IMR-90 (cell line): ENCODE measurements around the gene SLC19A1.

Experiments
- CEBPB ChIP-seq: IDR thresholded peaks from 2 replicates; pipeline ENCODE4 v1.6.1; 2012; ENCODE audit warnings: low read depth, low read length, improper control_type of control experiment
- MAFK ChIP-seq: IDR thresholded peaks from 2 replicates; pipeline ENCODE4 v1.6.1; 2012; ENCODE audit warnings: low read depth, low read length, improper control_type of control experiment
- NFE2L2 ChIP-seq: fragments of 150-350 bp; IDR thresholded peaks from 2 replicates; pipeline ENCODE4 v1.6.1; 2016; ENCODE audit warnings: low read depth, mild to moderate bottlenecking, low read length
- RAD21 ChIP-seq: IDR thresholded peaks from 2 replicates; pipeline ENCODE4 v1.6.1; 2012; ENCODE audit warnings: low read length, improper control_type of control experiment
- TF ChIP-seq, protein P1 (sequence below): conservative IDR thresholded peaks from 2 replicates; pipeline ENCODE4 v1.5.1; 2012; ENCODE audit warnings: mild to moderate bottlenecking, low read depth, low read length, improper control_type of control experiment

DNA sequence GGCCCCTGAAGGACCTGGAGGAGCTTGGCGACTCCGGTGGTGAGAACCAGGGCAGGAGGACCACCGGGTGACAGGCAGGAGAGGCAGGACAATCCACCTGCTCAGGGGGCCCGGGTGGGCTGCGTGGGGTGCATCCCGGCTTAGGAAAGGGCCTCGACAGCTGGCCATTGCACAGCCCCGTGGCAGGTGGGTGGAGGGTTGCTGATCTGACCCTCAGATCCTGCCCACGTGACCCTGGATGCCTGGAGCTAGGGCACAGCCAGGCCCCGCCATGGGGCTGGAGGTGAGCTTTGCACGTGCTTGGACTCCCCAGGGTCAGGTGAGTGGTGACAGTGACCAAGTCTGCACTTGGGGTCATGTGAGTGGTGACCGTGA, 35.5 kb upstream of the SLC19A1 start:
- TF ChIP-seq RAD21 = no peak
- TF ChIP-seq, protein P1, sequence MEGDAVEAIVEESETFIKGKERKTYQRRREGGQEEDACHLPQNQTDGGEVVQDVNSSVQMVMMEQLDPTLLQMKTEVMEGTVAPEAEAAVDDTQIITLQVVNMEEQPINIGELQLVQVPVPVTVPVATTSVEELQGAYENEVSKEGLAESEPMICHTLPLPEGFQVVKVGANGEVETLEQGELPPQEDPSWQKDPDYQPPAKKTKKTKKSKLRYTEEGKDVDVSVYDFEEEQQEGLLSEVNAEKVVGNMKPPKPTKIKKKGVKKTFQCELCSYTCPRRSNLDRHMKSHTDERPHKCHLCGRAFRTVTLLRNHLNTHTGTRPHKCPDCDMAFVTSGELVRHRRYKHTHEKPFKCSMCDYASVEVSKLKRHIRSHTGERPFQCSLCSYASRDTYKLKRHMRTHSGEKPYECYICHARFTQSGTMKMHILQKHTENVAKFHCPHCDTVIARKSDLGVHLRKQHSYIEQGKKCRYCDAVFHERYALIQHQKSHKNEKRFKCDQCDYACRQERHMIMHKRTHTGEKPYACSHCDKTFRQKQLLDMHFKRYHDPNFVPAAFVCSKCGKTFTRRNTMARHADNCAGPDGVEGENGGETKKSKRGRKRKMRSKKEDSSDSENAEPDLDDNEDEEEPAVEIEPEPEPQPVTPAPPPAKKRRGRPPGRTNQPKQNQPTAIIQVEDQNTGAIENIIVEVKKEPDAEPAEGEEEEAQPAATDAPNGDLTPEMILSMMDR = no peak
- no peak for TF ChIP-seq CEBPB
- no peak for TF ChIP-seq NFE2L2
- no peak for TF ChIP-seq MAFK
